HepG2 (cell line): ENCODE data around the gene ARHGEF16. TPM values are rescaled to one million over a fixed set of nuclear protein-coding genes. Genes with fewer than 3 reads are reported as not detected.

ENCODE experiments used
- ATAC-seq: fragments of 200-7000 bp; cut with Tn5 transposase; 3 replicates; pipeline ENCODE4 v1.9.1; 2020; ENCODE audit warnings: mild to moderate bottlenecking, moderate library complexity
- BruUV-seq: library from RNA; stranded (reverse); fragments of 400-500 nt; replicated peaks from 2 replicates; lab custom pipeline; 2021; lab: Mats Ljungman, UMichigan
- CTCF ChIA-PET: fragments of 300-600 bp; formaldehyde crosslinking; extraction: SDS; loops from one replicate; lab custom pipeline; 2021; ENCODE audit warnings: low total read pairs, inconsistent platforms, low intra/inter-chr PET ratio; lab: Yijun Ruan, JAX
- POLR2A ChIA-PET: fragments of 350-600 bp; sonication (Branson Sonifier 250); formaldehyde crosslinking; loops from one replicate; lab custom pipeline; 2020; ENCODE audit warnings: antibody characterized with exemption, inconsistent platforms; lab: Yijun Ruan, JAX
- DNase-seq: peaks from one replicate; pipeline ENCODE4 v3.0.0-alpha.2; 2015; ENCODE audit warnings: low spot score
- FAIRE-seq: peaks from 3 replicates; lab custom pipeline; 2011; peaks lifted over from hg19 to GRCh38; lab: Jason Lieb, UNC
- H2AFZ ChIP-seq: one replicate; pipeline ENCODE4 v1.6.1; 2011; ENCODE audit warnings: low read length, inconsistent platforms
- H3K27ac ChIP-seq: fragments of 300-600 bp; 3 replicates; pipeline ENCODE4 v1.8.0; 2011; ENCODE audit warnings: mixed run types, mild to moderate bottlenecking, mixed read lengths, low read length, inconsistent platforms; ENCODE audit not compliant: insufficient read depth; ENCODE audit errors: extremely low read length
- H3K27me3 ChIP-seq, 2 experiments: fragments of 200-600 bp in 1 of 2; 2 replicates in 1 of 2; 3 replicates in 1 of 2; pipeline versions ENCODE4 v1.6.0 to v1.8.0; 2011; ENCODE audit warnings: low read length in 2 of 2, mild to moderate bottlenecking in 2 of 2, moderate library complexity in 2 of 2, inconsistent platforms in 1 of 2; ENCODE audit not compliant: insufficient read depth in 2 of 2, control insufficient read depth in 1 of 2
- H3K36me3 ChIP-seq, 2 experiments: fragments of 200-600 bp in 1 of 2; replicated peaks in 1 of 2; 2 replicates in 1 of 2; 3 replicates in 1 of 2; pipeline versions ENCODE4 v1.5.1 to v1.8.0; 2011; ENCODE audit warnings: low read length in 2 of 2, inconsistent platforms in 1 of 2; ENCODE audit not compliant: insufficient read depth in 2 of 2, control insufficient read depth in 1 of 2
- H3K4me1 ChIP-seq: 2 replicates; pipeline ENCODE4 v1.5.1; 2012; ENCODE audit warnings: low read length, inconsistent platforms; ENCODE audit not compliant: insufficient read depth
- H3K4me2 ChIP-seq: 2 replicates; pipeline ENCODE4 v1.6.0; 2011; ENCODE audit warnings: low read depth, low read length, inconsistent platforms
- H3K4me3 ChIP-seq, 3 experiments: fragments of 200-600 bp in 1 of 3; sonication (generic), shearing (Covaris generic) in 1 of 3; replicated peaks in 1 of 3; 2 replicates each; pipeline ENCODE4 v1.5.1; 2011 to 2016; ENCODE audit warnings: low read length in 3 of 3, inconsistent platforms in 2 of 3, low read depth in 2 of 3, mild to moderate bottlenecking in 2 of 3, control low read depth in 1 of 3, mixed read lengths in 1 of 3; ENCODE audit not compliant: insufficient read depth in 1 of 3
- H3K79me2 ChIP-seq: one replicate; pipeline ENCODE4 v1.6.1; 2011; ENCODE audit warnings: low read length, inconsistent platforms; ENCODE audit not compliant: insufficient read depth
- H3K9ac ChIP-seq: 2 replicates; pipeline ENCODE4 v1.6.0; 2011; ENCODE audit warnings: mild to moderate bottlenecking, low read depth, low read length, inconsistent platforms; ENCODE audit not compliant: insufficient read depth
- H3K9me3 ChIP-seq: 2 replicates; pipeline ENCODE4 v1.5.1; 2012; ENCODE audit warnings: mild to moderate bottlenecking, low read length
- H4K20me1 ChIP-seq: 2 replicates; pipeline ENCODE4 v1.6.0; 2011; ENCODE audit warnings: inconsistent platforms, mild to moderate bottlenecking, low read length, moderate library complexity; ENCODE audit not compliant: insufficient read depth
- BATF2 ChIP-seq: sonication (generic); formaldehyde crosslinking; IDR thresholded peaks from 2 replicates; pipeline ENCODE4 v1.8.0; 2022; ENCODE audit warnings: mild to moderate bottlenecking, missing genetic modification reagents, moderate library complexity
- DRAP1 ChIP-seq: IDR thresholded peaks from 2 replicates; pipeline ENCODE4 v1.6.1; 2016; ENCODE audit warnings: missing genetic modification reagents, missing compliant biosample characterization
- KLF11 ChIP-seq: IDR thresholded peaks from 2 replicates; pipeline ENCODE4 v1.6.1; 2016; ENCODE audit warnings: missing compliant biosample characterization
- MEIS1 ChIP-seq: sonication (generic); formaldehyde crosslinking; IDR thresholded peaks from 2 replicates; pipeline ENCODE4 v1.9.0; 2021; ENCODE audit warnings: mild to moderate bottlenecking, missing genetic modification reagents, moderate library complexity, borderline replicate concordance
- NFKB2 ChIP-seq: sonication (generic); formaldehyde crosslinking; IDR thresholded peaks from 2 replicates; pipeline ENCODE4 v1.4.0; 2020; ENCODE audit warnings: missing genetic modification reagents, borderline replicate concordance
- SIN3B ChIP-seq: fragments of 150-350 bp; IDR thresholded peaks from 2 replicates; pipeline ENCODE4 v1.6.1; 2014; ENCODE audit warnings: low read length
- SOX5 ChIP-seq: IDR thresholded peaks from 2 replicates; pipeline ENCODE4 v1.6.1; 2016; ENCODE audit warnings: borderline replicate concordance
- STAT5B ChIP-seq: sonication (generic); formaldehyde crosslinking; IDR thresholded peaks from 2 replicates; pipeline ENCODE4 v1.4.0; 2020; ENCODE audit warnings: missing genetic modification reagents
- ZNF225 ChIP-seq: sonication (generic); formaldehyde crosslinking; IDR thresholded peaks from 2 replicates; pipeline ENCODE4 v1.4.0; 2020; ENCODE audit warnings: mild to moderate bottlenecking, missing genetic modification reagents
- ZNF567 ChIP-seq: sonication (generic); formaldehyde crosslinking; IDR thresholded peaks from 2 replicates; pipeline ENCODE4 v1.8.1; 2023; ENCODE audit warnings: mild to moderate bottlenecking, missing genetic modification reagents, borderline replicate concordance
- ZNF749 ChIP-seq: sonication (generic); formaldehyde crosslinking; IDR thresholded peaks from 2 replicates; pipeline ENCODE4 v1.8.0; 2022; ENCODE audit warnings: mild to moderate bottlenecking, missing genetic modification reagents, moderate library complexity, borderline replicate concordance
- ZNF768 ChIP-seq: sonication (generic); formaldehyde crosslinking; IDR thresholded peaks from 2 replicates; pipeline ENCODE4 v1.4.0; 2020; ENCODE audit warnings: missing genetic modification reagents
- ZSCAN31 ChIP-seq: sonication (generic); formaldehyde crosslinking; IDR thresholded peaks from 2 replicates; pipeline ENCODE4 v1.5.0; 2020; ENCODE audit warnings: low read depth, mild to moderate bottlenecking, missing genetic modification reagents
- WGBS: methylation state at CpG from one replicate; pipeline ENCODE4 v1.1.6; 2017; ENCODE audit warnings: low lambda C conversion rate; 5-methylcytosine and 5-hydroxymethylcytosine counted together
- in situ Hi-C: cut with HindIII; loops from 2 replicates; pipeline ENCODE4 v1.10.0; 2017; ENCODE audit warnings: low pct_unique_long_range_greater_than_20kb; ENCODE audit not compliant: extremely low pct_ligation_motif_present
- intact Hi-C: fragments of 100-400 bp; cut with micrococcal nuclease; formaldehyde crosslinking; loops from one replicate; pipeline ENCODE4 v1.10.0; 2022; ENCODE audit not compliant: unreplicated experiment
- polyA plus RNA-seq, 8 experiments: library from polyadenylated mRNA; depleted of rRNA in 3 of 8; stranded (reverse) in 7 of 8; unstranded in 1 of 8; fragments of >200 nt; fragmentation: Illumina TruSeq in 4 of 8; extraction: Trizol in 4 of 8; gene quantifications; 2 replicates each; pipeline versions ENCODE4 v1.2.1 to v1.2.3, GENCODE V29; 2011 to 2016; ENCODE audit warnings: low read depth in 4 of 8, missing spikeins in 1 of 8, mixed read lengths in 1 of 8; ENCODE audit not compliant: insufficient read depth in 1 of 8
- total RNA-seq, 5 experiments: library from RNA; depleted of rRNA; stranded (reverse); fragments of >200 nt; fragmentation: Illumina TruSeq; extraction: Trizol; gene quantifications; 2 replicates each; pipeline ENCODE4 v1.2.3, GENCODE V29; 2016; ENCODE audit warnings: low read depth in 1 of 5

The ARHGEF16 gene
- total and polyA plus RNA-seq, 2 of the 13 experiments (the other 11 are each of a cell fraction or from before 2014, with no cell fraction given) = 20.3 to 39.9 TPM

GRCh38 chr1:3498246-3498930 is 43.9 kb downstream of the ARHGEF16 start:
- Histone ChIP-seq H3K4me3 (no peak overlapping the region), H3K9ac (no peak overlapping the region), H3K4me2 (no peak overlapping the region), H3K9me3 (no peaks in the 10 kb centered on the region), H2AFZ (no peak overlapping the region), H3K4me1 (no peaks in the 10 kb centered on the region), H3K27ac (no peak overlapping the region), H3K79me2 (no peaks in the 10 kb centered on the region), H3K27me3 (peaks cover 10 to 48% of the 10 kb centered on the region in 2 experiments; a peak in 4 of 5 replicates), H3K36me3 (no peaks in the 10 kb centered on the region), H4K20me1 (peaks cover 7% of the 10 kb centered on the region; the same call in 1 of the 2 replicates)
- DNase-seq (no peak), FAIRE-seq (no peak), ATAC-seq (no peak)
- TF ChIP-seq NFKB2 (CRISPR knock-in tag) = no peak
- no peak for TF ChIP-seq KLF11 (CRISPR knock-in tag)
- TF ChIP-seq ZNF768 (CRISPR knock-in tag) = no peak
- TF ChIP-seq ZSCAN31 (CRISPR knock-in tag) = no peak
- no peak for TF ChIP-seq ZNF567
- no peak for TF ChIP-seq STAT5B (CRISPR knock-in tag)
- no peak for TF ChIP-seq BATF2
- TF ChIP-seq ZNF225 (CRISPR knock-in tag) = no peak
- no peak for TF ChIP-seq SIN3B
- no peak for TF ChIP-seq SOX5 (CRISPR knock-in tag)
- no peak for TF ChIP-seq MEIS1 (CRISPR knock-in tag)
- TF ChIP-seq DRAP1 (CRISPR knock-in tag) = no peak
- TF ChIP-seq ZNF749 (CRISPR knock-in tag) = no peak
- ChIA-PET POLR2A (no interaction called here), CTCF (no interaction called here)
- WGBS = no CpG with 5 or more reads among the region's 26 CpGs
- in situ Hi-C loops (no loop called here), intact Hi-C loops (no loop called here)
- BruUV-seq = no TSS peak
